HG02623 (cell line): ENCODE data around the gene BICDL1.
A peak's percentile ranks its signal among the peaks of the same experiment; 100 is the strongest.

Source experiments
- ATAC-seq: cut with Tn5 transposase; IDR thresholded peaks from one replicate; pipeline ENCODE4 v1.9.1; 2021; ENCODE audit warnings: moderate library complexity; ENCODE audit not compliant: unreplicated experiment

The BICDL1 gene

DNA sequence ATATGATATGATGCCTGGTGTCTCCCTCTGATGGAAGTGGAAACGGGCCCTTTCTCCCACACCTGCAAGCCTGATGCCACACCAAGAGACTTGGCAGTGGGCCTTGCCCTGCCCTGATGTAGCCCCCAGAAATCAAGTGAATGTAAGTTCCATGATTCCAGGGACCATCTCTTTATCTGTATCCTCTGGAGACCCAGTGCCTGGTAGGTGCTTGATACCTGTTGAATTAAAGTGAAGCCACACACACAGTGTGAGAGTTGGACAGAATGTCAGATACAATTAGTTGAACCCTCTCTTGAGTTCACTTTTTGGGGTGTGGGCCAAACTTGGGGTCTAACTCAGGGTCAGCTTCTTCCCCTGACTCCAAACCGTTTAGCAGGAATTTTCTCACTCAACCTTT, 132.3 kb downstream of the BICDL1 start:
- no peak for ATAC-seq

DNA sequence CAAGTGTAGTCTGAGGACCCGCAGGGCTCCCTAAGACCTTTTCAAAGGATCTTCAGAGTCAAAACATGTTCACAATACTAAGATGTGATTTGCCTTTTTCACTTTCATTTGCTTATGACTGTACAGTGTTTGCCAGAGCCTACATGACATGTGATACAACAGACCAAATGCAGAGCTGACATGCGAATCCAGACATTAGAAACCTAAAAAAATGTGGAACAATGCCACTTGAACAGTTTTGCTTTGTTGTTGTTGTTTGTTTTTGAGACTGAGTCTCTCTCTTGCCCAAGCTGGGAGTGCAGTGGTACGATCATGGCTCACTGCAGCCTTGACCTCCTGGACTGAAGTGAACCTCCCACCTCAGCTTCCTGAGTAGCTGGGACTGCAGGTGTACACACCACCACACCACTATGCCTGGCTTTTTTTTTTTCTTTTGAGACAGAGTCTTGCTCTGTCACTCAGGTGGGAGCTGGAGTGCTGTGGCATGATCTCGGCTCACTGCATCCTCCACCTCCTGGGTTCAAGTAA, 132.8 kb downstream of the BICDL1 start:
- ATAC-seq, result peak; percentile 34

DNA sequence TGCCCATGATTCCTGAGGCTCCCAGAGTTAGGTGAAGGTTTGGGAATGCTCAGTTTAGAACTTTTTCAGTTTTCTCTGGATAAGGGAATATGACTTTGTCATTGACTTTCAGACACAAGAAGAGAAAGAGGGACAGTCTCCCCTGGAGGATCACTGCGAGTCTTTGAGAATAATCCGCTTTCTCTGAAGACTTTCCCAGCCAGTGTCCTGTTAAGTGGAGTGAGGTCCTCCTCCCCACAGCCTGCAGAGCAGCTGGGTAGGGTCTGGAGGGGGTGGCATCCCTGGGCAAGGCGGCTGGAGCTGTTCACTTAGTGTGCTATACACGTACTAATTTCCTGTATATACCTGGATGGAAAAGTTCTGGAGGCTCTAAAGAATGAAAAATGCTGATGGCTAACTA, 136.0 kb downstream of the BICDL1 start:
- no peak for ATAC-seq

DNA sequence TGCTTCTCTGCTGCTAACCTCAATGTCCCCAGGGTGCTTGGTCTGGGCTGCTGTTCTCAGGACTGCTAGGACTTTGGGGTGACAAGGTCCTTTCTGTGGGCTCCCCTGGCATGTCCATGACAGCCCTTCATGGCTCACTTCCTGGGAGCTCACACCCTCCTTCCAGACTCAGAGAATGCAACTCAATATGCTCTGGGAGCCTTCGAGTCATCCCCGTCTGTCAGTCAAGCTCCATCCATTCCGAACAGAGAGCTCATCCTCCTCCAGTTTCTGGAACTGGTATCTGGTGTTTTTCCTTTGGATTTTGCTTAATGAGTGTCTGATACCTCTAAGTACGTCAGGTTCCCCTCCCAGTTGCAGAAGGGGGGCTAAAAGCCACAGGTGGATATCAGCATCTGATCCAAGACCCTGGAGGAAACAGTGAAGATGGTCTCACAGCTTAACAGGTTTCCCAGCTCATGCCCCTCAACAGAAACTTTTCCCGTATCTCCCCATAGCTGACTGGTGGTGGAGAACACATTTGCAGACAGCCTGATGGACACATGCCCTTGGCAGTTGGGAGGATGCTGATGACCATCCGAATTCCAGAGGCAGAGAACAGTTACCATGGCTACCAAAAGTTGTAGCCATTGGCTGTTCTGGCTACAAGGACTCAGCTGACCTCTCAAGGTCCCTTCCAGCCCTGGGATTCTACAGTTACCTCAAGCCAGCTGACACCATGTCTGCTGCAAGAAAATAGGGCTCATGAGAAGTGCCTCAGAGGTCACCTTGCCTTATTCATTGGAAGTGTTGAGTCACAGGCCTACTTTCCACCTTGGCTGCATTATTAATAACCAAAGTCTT, 137.0 kb downstream of the BICDL1 start:
- no peak for ATAC-seq

DNA sequence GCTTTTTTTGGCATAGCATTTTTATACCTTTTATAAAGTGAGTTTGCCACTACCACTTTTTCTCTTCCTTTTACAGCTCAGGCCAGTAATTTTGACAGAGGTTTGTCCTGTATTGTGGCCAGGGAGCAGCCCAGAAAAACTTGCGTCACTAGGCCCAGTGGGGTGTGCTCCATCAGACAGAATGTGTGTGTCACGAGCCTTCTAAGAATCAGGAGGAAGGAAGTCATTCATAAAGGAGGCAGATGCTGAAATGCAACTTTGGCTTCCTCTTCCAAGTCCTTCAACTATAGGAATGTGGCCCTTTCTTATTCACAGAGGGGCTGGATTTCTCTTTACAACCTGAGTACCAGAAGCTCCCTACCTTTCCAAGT, 137.6 kb downstream of the BICDL1 start:
- no peak for ATAC-seq

DNA sequence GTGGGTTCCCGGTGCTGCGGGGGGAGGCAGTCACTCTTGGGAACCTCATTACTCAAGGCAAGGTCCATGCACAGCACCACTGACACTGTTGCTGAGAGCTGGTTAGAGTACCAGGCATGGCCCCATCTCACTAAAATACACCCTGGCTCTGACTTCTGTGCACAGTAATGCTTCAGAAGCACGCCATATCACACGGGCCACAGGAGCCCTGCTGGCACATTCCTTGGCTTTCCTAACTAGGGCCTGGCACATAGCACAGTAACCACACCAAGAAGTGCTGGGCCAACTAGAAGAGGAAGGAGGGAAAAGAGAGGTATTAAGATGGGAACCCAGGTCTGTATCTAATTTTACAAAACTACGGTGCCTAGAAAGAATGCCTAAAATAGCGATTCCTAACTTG, 141.0 kb downstream of the BICDL1 start:
- no peak for ATAC-seq

DNA sequence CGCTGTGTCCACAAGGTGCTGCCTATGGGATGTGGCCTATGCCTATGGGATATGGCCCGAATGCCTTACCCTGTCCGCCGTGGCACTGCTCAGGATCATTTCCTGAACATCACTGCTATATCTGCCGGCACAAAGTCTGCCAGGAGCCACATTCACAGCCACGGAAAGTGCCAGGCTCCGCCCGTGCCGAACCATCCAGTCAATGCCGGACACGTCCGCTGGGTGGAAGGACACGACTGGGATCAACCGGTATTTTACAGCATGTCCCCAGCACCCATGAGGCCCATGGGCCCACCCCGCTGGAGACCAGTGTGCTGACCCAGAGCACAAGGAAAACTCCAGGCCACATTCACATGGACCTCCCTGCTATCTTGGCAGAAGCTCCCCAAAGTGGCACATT, 142.1 kb downstream of the BICDL1 start:
- ATAC-seq, result no peak

DNA sequence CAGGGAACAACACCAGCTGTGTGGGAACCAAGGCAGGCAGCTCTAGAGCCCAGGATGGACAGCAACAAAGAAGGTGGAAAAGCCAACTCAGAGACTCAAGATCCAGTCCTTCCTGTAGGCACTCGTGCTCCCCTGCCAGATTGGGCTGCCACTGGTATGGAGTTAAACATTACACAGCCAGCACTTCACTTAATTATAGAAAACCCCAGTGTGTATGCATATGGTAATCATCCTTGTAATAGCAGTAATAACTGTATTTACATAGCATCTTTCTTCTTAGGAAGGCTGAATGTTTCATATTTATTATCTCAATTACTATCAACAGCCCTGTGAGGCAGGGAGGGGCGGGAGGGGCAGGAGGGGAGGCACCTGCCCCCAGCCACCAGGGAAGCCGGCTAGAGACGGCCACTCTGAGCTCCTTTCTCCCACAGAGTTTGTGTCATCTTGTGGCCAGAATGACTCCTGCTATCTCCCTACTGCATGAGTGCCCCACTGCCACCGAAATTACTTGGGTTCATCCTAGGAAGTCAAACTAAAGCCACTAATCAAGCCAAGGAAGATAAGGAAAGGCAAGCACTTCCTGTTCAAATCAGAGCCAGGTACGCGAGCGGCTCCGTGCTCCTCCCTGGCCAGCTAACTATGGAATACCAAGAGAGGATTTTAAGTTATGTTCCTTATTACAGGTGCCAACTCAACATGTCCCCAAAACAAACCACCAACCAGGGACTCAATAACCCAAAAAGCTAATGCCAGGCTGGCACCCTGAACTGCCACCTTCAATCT, 143.2 kb downstream of the BICDL1 start:
- peak; percentile 3 for ATAC-seq

DNA sequence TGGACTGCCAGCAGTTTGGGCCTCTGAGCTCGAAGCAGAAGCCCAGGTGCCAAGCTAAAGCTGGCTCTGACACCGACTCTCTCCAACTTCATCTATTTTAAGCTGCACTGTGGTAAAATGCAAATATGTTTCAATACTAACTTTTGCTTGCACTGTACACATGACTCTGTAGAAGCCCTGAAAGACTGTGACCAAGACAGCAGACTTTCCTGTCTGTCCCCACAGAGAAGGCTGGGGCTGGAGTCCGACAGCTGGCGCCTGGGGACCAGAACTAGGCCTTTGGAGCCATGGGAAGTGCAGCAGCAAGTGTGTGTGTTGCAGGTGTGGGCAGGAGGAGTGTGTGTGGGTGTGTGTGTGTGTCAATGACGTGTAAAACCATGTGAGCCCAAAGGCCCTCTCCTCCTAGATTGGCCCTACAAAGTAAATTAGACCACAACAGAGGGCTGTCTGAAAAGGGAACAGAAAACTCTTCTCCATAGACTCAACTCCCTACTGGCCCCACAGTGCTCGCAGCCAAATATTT, 143.9 kb downstream of the BICDL1 start:
- ATAC-seq, result peak; percentile 81

DNA sequence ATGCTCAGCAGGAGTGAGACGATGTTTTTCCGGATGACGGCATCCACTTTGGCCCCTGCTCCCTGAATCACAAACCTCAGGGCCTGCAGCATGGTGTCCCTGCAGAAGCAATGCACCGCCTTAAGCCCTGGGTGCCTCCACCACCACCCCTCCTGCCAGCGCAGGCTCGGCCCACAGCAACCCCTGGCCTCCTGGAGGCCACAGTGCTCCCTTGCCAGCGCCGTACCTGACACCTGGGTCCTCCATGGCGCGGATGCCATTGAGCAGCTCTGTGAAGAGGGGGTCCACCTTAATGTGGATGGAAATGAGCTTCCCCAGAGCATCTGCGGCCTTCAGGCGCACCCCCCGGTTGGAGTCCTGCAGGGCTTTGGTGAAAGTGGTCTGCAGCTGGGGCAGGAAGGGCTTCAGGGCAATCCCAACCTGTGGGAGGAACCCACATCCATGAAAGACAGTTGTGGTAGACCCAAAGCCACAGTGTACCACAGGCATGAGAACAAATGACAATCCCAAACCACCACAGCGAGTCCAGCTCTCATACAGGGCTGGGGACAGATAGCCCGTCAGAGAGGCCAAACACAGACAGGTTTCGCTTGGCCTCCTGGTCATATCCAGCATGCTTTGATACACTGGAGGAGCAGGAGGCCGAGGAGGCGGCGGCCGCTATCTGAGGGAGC, 145.4 kb downstream of the BICDL1 start:
- ATAC-seq, result no peak

DNA sequence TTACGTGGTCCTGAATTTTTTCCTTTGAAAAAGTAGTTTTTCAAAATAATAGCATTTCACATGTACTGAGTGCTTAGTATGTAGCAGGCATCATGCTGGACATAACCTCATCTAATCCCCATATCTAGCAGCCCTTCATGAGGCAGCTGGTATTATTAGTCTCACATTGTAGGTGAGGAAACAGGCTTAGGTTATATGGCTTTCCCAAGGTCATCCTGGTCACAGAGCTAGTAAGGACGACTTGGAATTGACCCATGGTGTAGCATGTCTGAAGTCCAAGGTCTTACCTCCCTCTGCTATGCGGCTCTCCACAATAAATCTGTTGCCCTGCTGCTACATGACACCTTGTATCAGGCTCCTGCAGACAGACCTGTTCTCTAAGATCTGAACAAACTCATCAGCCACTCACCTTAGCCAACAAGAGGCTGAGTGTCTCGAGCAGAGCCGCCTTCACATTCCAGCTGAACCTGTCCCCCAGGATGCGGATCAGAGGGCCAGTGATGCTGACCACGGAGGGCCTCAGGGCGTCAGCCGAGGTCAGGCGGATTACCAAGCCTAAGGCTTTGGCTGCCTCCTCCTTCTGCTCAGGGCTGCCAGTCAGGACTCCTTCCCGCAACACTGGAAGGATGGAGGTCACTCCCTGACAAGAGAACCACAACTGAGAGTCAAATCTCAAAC, 147.2 kb downstream of the BICDL1 start:
- no peak for ATAC-seq

DNA sequence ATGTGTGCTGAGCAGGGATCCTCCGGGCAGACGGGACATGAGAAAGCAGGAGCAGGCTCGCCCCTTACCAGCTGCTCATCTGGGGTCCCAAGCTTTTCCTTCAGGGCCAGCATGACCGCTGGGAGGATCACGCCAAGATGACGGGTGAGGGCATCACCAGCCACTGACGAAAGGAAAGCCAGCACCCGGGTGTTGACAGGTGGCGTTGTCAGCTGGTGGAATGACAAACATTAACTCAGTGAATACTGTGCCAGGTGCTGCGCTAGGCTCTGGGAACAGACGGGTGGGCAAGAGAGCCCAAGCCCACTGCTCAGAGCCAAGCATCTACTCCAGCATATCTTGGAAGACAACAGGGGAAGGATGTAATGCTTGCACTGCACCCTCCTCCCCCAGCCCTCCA, 148.8 kb downstream of the BICDL1 start:
- no peak for ATAC-seq

DNA sequence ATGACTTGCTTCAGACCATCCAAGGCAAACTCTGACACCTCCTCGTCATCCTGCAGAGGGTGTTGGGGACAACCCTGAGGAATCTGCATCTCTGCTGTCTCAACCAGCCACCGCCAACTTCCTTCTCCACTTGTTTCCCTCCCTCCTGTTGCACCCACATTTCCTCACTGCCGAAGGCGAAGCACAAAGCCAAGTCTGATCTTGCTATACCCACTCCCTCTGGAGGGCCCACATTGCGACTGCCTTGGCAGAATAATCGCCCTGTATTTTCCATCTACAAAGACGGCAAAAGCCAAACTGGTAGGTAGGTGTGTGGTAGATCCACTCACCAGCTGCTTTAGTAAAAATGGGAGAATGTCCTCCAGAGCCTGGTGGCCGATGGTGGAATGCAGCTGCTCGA, 149.3 kb downstream of the BICDL1 start:
- no peak for ATAC-seq

DNA sequence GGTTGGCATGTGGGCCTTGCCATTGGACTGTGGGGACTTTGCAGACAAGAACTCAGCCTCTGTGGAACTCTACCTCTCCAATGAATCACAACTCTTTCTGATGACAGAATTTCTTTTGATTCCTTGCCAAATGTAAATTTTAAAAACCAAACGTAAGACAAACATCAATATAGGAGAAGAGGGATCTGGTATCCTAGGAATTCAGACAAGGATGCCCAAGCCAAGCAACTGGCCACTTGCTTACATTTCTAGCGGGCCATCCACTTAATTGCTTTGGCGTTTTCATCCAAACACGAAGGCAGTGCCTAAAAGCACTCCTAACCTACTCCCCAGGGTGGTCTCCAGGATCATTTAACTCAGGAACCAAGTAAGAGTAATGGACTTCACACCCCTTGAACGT, 150.9 kb downstream of the BICDL1 start:
- no peak for ATAC-seq

DNA sequence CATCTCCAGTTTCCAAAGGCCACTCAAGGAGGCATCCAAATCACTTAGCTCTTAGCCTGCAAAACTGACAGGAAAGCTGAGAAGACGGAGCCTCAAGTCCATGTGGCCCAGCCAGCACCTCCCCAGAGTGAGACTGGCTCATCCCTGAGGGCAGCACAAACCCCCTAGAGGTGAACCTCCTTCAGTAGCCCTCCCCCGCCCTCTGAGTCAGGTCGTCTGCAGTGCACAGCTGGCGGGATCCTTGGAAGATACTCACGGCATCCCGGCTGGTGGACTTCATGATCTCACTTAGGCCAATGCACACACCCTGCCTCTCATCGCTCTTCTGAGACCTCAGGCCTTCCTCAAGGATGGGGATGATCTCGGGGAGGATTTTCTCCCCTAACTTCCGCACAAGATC, 151.6 kb downstream of the BICDL1 start:
- no peak for ATAC-seq

DNA sequence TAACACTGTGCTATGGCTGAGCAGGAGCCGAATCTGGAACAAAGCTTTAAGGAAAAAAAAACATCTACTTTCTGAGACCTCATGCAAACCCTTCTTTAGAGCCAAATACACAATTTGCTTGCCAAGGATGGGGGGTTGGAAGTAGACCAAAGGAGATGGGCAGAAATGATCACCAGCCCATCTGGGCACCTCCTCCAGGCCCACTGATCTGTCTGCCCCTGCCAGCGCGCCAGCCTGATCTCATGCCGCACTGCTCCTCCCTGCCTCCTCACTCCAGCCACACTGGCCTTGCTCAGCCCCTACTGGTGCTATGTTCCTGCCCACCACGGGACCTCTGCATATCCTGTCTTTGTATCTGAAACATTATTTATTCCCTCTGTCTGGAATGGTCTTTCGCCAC, 152.3 kb downstream of the BICDL1 start:
- no peak for ATAC-seq

DNA sequence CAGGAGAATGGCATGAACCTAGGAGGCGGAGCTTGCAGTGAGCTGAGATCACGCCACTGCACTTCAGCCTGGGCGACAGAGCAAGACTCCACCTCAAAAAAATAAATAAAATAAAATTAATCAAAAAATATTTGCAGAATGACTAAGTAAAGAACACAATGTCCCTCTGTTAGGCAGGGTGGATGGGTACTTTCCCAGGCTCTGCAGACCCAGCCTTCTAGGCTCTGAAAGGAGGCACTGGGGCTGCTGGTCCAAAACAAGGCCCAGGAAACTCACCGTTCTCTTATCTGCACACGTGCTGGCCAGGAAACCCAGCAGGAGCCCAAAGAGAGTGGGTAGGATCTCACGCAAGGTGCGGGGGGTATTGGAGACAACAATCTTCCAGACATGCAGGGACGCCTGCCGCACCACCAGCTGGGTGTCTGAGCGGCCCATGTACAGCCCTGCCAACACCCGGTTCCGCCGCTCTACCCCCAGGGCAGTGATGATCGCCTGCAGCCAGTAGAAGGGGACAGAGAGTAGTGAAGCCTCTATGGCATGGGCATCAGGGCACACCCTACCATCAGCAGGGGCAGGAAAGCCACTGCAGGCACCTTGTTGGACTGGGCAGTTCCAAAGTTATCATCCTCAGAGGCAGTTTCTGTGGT, 153.3 kb downstream of the BICDL1 start:
- ATAC-seq, result no peak
